GM18526 (cell line): ENCODE measurements around the gene NKD1.

ENCODE experiments used
- POLR2A ChIP-seq: IDR thresholded peaks from 3 replicates; pipeline ENCODE4 v1.6.1; 2011; ENCODE audit not compliant: insufficient read length; ENCODE audit errors: extremely low read depth

Gene NKD1

GRCh38 chr16:50625374-50625773 is 77.2 kb downstream of the NKD1 start:
- TF ChIP-seq POLR2A, result no peak

- no peak for TF ChIP-seq POLR2A
Observed at GRCh38 chr16:50626868-50627267, 78.7 kb downstream of the NKD1 start.

- TF ChIP-seq POLR2A, result no peak
Observed at GRCh38 chr16:50627419-50627818, 79.2 kb downstream of the NKD1 start.

- no peak for TF ChIP-seq POLR2A
Observed at GRCh38 chr16:50628156-50628802, 80.1 kb downstream of the NKD1 start.

GRCh38 chr16:50629334-50629733 is 81.1 kb downstream of the NKD1 start:
- no peak for TF ChIP-seq POLR2A

GRCh38 chr16:50630394-50631020 is 82.3 kb downstream of the NKD1 start:
- no peak for TF ChIP-seq POLR2A

GRCh38 chr16:50631249-50631984 is 83.2 kb downstream of the NKD1 start:
- TF ChIP-seq POLR2A, result no peak

GRCh38 chr16:50631985-50632576 is 83.9 kb downstream of the NKD1 start:
- TF ChIP-seq POLR2A, result no peak

- no peak for TF ChIP-seq POLR2A
Observed at GRCh38 chr16:50632927-50633800, 85.0 kb downstream of the NKD1 start.

GRCh38 chr16:50634090-50634489 is 85.9 kb downstream of the NKD1 start:
- no peak for TF ChIP-seq POLR2A

- no peak for TF ChIP-seq POLR2A
Observed at GRCh38 chr16:50634947-50635346, 86.8 kb downstream of the NKD1 start.

GRCh38 chr16:50635505-50636392 is 87.6 kb downstream of the NKD1 start:
- TF ChIP-seq POLR2A, result no peak

- TF ChIP-seq POLR2A, result no peak
Observed at GRCh38 chr16:50636753-50637374, 88.7 kb downstream of the NKD1 start.
